ENCODE data around the gene CAPZB. TPM values are rescaled to one million over a fixed set of nuclear protein-coding genes. Genes with fewer than 3 reads are reported as not detected.

The CAPZB gene
- total and polyA plus RNA-seq, 7 donors, result 128 to 454 (median 214) TPM

- intact Hi-C loops (cut with DNase I), result no loop called here
- TF ChIP-seq POLR2A (IDR thresholded peaks at IDR 0.05) (no peak), EP300 (IDR thresholded peaks at IDR 0.05) (no peak), CTCF (IDR thresholded peaks at IDR 0.05) (no peak), POLR2AphosphoS5 (IDR thresholded peaks at IDR 0.05) (no peak)
- Histone ChIP-seq H3K9me3 (no peaks in the 10 kb centered on the region), H3K36me3 (peaks cover 0 to 53% (median 13%) of the 10 kb centered on the region in 4 donors), H3K27me3 (no peaks in the 10 kb centered on the region), H3K4me1 (peaks cover 0 to 55% (median 43%) of the 10 kb centered on the region in 4 donors), H3K27ac (no peak overlapping the region), H3K4me3 (no peak overlapping the region)
- DNase-seq, result no peak
- WGBS, 2 donors, result 96 to 97% methylated on average over 23 of the region's 23 CpGs
Measured at GRCh38 chr1:19371226-19372135, 113.9 kb downstream of the CAPZB start.

GRCh38 chr1:19370453-19371170, 114.7 kb downstream of the CAPZB start:
- H3K4me1 ChIP-seq, result peaks cover 0 to 56% (median 43%) of the 10 kb centered on the region in 4 donors
- H3K27me3 ChIP-seq, result no peaks in the 10 kb centered on the region
- 72 to 88% methylated on average over 13 of the region's 13 CpGs for WGBS, 2 donors
- TF ChIP-seq POLR2A (IDR thresholded peaks at IDR 0.05) (no peak), POLR2AphosphoS5 (IDR thresholded peaks at IDR 0.05) (no peak), CTCF (IDR thresholded peaks at IDR 0.05) (no peak), EP300 (IDR thresholded peaks at IDR 0.05) (no peak)
- peak overlapping the region in 1 of 4 donors; percentile 48 for H3K27ac ChIP-seq
- no peak overlapping the region for H3K4me3 ChIP-seq
- peaks cover 0 to 44% (median 9%) of the 10 kb centered on the region in 4 donors for H3K36me3 ChIP-seq
- DNase-seq, result no peak
- intact Hi-C loops (cut with DNase I), result no loop called here
- no peaks in the 10 kb centered on the region for H3K9me3 ChIP-seq

GRCh38 chr1:19369396-19370090, 115.8 kb downstream of the CAPZB start:
- Histone ChIP-seq H3K9me3 (no peaks in the 10 kb centered on the region), H3K36me3 (peaks cover 0 to 42% (median 5%) of the 10 kb centered on the region in 4 donors), H3K27me3 (no peaks in the 10 kb centered on the region), H3K4me1 (peaks cover 0 to 59% (median 44%) of the 10 kb centered on the region in 4 donors), H3K4me3 (no peak overlapping the region), H3K27ac (peak overlapping the region in 3 of 4 donors; percentile 14 to 48 (median 46))
- TF ChIP-seq EP300 (IDR thresholded peaks at IDR 0.05), result no peak
- intact Hi-C loops (cut with DNase I), result no loop called here
- 88% methylated on average over 16 of the region's 16 CpGs for WGBS, 2 donors
- DNase-seq, result no peak

- no peaks in the 10 kb centered on the region for H3K9me3 ChIP-seq
- DNase-seq, result no peak
- WGBS, 2 donors, result 86 to 90% methylated on average over 5 of the region's 5 CpGs
- no peaks in the 10 kb centered on the region for H3K27me3 ChIP-seq
- no peak for TF ChIP-seq CTCF (IDR thresholded peaks at IDR 0.05)
- TF ChIP-seq POLR2AphosphoS5 (IDR thresholded peaks at IDR 0.05), result no peak
- no peak for TF ChIP-seq POLR2A (IDR thresholded peaks at IDR 0.05)
- no peak for TF ChIP-seq EP300 (IDR thresholded peaks at IDR 0.05)
- H3K27ac ChIP-seq, result peak overlapping the region in 1 of 4 donors; percentile 14
- peaks cover 0 to 63% (median 44%) of the 10 kb centered on the region in 4 donors for H3K4me1 ChIP-seq
- H3K4me3 ChIP-seq, result no peak overlapping the region
- H3K36me3 ChIP-seq, result peaks cover 0 to 37% (median 5%) of the 10 kb centered on the region in 4 donors
- intact Hi-C loops (cut with DNase I), result no loop called here
Measured at GRCh38 chr1:19368964-19369363, 116.4 kb downstream of the CAPZB start.

Measured in sigmoid colon (tissue), 7 donors.